Activated CD8-positive, alpha-beta memory T cell treated with anti-CD3 and anti-CD28 coated beads for 1 hour (primary cell): ENCODE measurements around the gene ZNF443.
A peak's percentile ranks its signal among the peaks of the same experiment; 100 is the strongest.
"Not testable (repeated sequence)": the region's sequence is repeated elsewhere in the genome, so short reads cannot be mapped to it uniquely, and the experiment has no call there.

Experiments used
- DNase-seq, 2 donors: peaks; one replicate each; pipeline ENCODE4 v3.0.0-alpha.2; 2020; ENCODE audit warnings: low read depth in 1 of 2; ENCODE audit errors: extremely low read depth in 1 of 2

The ZNF443 gene

GRCh38 chr19:12440541-12441316 lies at the start of gene ZNF443:
ZNF443 (minus strand) TSS chr19:12441021; CDS start chr19:12440914, 107 bp downstream.
- peak; percentile 93 to 97 for DNase-seq

DNA sequence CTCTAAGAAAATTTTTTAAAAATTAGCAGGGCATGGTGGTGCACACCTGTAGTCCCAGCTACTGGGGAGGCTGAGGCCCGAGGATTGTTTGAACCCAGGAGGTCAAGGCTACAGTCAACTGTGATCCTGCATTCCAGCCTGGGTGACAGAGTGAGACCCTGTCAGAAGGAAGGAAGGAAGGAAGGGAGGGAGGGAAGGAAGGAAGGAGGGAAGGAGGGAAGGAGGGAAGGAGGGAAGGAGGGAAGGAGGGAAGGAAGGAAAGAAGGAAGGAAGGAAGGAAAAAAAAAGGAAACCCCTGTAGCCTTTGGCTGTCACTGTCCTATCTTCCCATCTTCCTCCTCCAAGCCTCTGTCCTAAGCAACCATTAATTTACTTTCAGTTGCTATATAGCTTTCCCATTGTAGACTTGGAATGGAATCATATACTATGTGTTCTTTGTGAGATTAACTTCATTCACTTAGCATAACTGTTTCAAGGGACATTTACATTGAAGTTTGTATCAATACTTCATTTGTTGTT lies 45.5 kb upstream of the ZNF443 start:
- DNase-seq: not testable (repeated sequence)

- no peak for DNase-seq
Observed at GRCh38 chr19:12485571-12485970, 44.8 kb upstream of the ZNF443 start.

DNA sequence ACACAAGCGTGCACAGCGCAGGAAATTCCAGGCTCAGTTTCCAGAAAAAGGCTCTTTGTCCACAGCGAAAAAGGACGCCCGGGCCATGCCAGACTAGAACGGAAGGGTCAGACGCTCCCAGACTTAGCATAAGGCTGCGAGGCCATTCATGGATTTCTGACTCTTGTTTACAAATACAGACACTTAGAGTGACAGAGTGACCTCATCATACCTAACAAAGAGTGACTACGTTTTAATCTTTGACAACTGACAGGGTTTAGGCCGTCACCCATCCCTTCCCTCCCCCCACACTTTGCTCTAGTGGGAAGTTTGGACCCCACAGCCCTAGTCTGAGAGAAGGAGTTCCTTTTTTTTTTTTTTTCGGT lies 44.2 kb upstream of the ZNF443 start:
- no peak for DNase-seq

DNA sequence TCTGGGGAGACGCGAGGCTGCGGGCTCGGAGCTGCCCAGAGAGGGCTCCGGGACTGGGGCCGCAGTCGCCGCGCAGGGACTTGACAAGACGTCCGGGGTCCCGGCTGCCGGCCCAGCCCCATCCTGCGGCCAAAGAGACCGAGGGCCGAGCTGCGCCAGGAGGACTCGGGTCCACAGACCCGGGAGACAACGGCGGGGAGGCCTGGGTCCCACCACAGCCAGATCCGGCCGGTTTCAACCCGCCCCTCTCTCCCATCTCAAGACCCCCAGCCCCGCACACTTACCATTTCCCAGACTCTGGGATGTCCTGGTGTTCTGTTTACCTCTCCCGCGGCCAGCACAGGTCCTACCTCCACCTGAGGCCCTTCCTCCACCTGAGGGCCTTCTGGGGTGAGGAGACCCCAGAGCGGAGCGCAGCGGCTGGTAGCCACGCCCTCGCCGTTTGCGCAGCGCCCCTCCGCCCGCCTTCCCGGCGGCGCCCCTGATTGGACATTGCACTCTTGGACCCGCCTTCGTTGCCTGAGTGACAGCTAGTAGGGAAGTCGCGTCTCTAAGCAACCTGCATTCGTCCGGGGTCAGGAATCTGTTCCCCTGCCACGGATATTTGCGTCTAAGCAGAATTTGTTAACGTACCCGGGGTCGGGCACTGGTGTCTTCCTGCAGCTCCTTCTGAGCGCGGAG lies 43.7 kb upstream of the ZNF443 start, which contains the start of gene ZNF709:
Gene ZNF709, minus strand, starts transcription at position 446 of the 681 bp plus-strand sequence. Its CDS starts 159 bp downstream, at position 287.
- DNase-seq: peak; percentile 72 to 81

- no peak for DNase-seq
Observed at GRCh38 chr19:12484011-12484370, 43.2 kb upstream of the ZNF443 start.

DNA sequence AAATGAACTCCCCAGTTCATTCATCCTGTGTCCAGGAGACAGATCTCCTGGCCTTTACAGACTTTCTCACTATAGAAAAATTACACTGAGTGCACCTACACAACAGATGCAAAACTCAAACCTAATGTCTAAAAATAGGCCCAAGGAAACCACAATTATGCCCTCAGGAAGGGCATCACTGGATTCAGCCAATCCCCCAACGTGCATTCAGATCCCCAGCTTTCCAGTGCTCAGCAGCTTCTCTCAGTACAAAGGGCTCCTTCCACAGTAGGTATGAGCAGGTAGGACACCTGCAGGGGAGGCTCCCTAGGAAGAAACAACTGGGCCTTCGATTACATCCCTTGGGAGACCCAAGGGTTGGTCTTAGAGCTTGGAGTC lies 41.7 kb upstream of the ZNF443 start:
- no peak for DNase-seq

DNA sequence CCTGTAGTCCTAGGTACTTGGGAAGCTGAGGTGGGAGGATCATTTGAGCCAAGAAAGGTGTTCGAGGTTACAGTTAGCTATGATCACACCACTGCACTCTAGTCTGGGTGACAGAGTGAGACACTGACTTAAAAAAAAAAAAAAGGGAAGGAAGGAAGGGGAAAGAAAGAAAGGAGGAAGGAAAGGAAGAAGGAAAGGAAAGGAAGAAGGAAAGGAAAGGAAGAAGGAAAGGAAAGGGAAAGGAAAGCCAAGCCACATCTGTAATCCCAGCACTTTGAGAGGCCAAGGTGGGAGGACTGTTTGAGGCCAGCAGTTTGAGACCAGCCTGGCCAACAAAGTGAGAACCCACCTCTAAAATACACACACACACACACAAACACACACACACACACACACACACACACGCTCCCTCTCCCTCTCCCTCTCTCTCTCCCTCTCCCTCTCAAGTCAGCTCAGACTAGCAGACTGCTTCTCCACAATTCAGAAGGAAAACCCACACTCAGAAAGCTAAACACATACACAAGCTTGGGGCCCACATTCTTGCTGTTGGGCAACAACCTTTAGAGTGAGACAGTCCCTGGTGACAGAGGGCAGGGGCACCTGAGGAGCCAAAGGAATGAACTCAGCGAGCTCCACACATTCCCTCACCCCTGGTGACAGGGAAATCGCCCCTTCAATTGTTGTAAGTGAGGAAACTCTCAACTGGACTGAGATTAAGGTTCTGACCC lies 41.1 kb upstream of the ZNF443 start:
- no peak for DNase-seq

- no peak for DNase-seq
Observed at GRCh38 chr19:12478234-12478941, 37.6 kb upstream of the ZNF443 start.

DNA sequence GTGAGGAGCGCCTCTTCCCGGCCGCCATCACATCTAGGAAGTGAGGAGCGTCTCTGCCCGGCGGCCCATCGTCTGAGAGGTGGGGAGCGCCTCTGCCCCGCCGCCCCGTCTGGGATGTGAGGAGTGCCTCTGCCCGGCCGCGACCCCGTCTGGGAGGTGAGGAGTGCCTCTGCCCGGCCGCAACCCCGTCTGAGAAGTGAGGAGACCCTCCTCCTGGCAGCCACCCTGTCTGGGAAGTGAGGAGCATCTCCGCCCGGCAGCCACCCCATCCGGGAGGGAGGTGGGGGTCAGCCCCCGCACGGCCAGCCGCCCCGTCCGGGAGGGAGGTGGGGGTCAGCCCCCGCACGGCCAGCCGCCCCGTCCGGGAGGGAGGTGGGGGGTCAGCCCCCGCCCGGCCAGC lies 26.8 kb upstream of the ZNF443 start:
- not testable (repeated sequence) for DNase-seq

DNA sequence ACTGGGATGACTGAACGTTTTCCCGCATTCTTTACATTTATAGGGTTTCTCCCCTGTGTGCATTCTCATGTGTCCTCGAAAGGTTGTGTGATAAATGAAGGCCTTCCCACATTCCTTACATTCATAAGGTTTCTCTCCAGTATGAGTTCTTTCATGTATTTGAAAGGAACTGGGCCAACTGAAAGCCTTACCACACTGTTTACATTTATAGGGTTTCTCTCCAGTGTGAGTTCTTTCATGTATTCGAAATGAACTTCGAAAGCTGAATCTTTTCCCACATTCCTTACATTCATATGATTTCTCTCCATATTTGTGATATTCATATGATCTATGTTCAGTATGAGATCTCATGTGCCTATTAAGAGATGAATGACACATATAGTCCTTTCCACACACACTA lies 24.4 kb upstream of the ZNF443 start:
- no peak for DNase-seq

DNA sequence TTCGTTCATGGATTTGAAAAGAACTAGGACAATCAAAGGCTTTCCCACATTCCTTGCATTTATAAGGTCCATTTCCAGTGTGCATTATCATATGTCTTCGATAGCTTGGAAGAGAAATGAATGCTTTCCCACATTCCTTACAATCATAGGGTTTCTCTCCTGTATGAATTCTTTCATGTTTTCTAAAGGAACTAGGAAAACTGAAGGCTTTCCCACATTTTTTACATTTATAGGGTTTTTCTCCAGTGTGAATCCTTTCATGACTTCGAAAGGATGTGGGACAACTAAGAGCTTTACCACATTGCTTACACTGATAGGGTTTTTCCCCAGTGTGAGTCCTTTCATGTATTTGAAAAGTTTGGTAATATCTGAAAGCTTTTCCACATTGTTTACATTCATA lies 23.9 kb upstream of the ZNF443 start:
- no peak for DNase-seq

GRCh38 chr19:12464139-12464538 lies 23.3 kb upstream of the ZNF443 start:
- DNase-seq: not testable (repeated sequence)

GRCh38 chr19:12453495-12453894 lies 12.7 kb upstream of the ZNF443 start:
- no peak for DNase-seq

DNA sequence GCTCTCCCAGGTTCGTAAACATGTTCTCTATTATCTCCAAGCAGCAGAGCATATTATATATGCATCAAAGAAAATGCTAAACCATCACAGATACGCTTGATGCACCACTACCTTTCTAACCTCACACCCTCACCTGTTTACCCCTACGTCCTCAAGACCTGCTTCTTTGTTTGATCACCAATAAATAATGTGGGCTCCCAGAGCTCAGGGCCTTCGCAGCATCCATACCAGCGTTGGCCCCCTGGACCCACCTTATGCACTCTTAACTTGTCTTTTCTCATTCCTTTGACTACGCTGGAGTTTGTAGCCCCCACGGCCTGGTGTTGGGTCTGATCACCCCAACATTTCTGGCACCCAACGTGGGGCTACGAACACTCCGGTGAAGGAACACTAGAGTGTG lies 10.0 kb upstream of the ZNF443 start:
- DNase-seq: no peak

DNA sequence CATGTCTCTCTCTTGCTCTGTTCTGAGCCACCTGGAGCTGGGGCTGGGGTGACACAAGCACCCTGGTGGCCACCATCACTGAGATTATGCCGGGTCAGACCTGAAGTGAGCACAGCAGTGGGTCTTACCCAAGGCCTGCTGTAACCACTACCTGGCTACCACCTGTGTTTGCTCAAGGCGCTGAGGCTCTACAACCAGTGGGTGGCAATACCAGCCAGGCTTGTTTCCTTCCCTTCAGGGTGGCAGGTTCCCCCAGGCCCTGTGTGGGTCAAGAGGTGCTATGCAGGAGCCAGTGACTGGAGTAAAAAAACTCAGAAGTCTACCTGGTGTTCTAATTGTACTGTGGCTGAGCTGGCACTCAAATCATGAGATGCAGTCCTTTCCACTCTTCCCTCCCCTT lies 8.0 kb upstream of the ZNF443 start:
- no peak for DNase-seq

GRCh38 chr19:12439686-12440540 lies 908 bp downstream of the ZNF443 start:
- peak in 1 of 2 donors; percentile 11 for DNase-seq

- DNase-seq: not testable (repeated sequence)
Observed at GRCh38 chr19:12430726-12431299, 10.0 kb downstream of the ZNF443 start.

- DNase-seq: no peak
Observed at GRCh38 chr19:12425888-12426274, 14.9 kb downstream of the ZNF443 start.
